Middle frontal gyrus (tissue), 1 donor: ENCODE measurements around the gene GPR26.

ENCODE experiments used
- DNase-seq: peaks from one replicate; pipeline ENCODE4 v3.0.0-alpha.2; 2015; ENCODE audit warnings: low spot score; ENCODE audit errors: extremely low spot score

Gene GPR26

DNA sequence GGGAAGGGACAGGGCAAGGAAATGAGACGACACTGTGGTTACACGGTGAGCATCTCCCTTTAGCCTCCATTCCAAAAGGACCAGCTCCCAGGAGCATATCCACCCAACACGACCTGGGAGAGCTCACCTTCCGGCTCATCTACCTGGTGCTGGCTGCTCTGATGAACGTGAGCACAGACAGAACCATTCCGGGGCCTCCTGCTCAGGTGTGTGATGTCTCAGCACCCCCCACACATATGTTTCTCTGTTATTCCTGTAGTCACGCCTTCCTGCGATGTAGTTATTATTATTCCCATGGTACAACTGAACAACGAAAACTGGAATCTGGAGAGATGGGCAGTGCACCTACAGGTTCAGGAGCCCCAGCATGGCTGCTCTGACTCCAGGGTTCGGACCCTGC lies 20.5 kb upstream of the GPR26 start:
- no peak for DNase-seq

- no peak for DNase-seq
These were observed 17.6 kb upstream of the GPR26 start for GRCh38 chr10:123648595-123648994.

- no peak for DNase-seq
These were observed 16.5 kb upstream of the GPR26 start for GRCh38 chr10:123649676-123650075.

DNA sequence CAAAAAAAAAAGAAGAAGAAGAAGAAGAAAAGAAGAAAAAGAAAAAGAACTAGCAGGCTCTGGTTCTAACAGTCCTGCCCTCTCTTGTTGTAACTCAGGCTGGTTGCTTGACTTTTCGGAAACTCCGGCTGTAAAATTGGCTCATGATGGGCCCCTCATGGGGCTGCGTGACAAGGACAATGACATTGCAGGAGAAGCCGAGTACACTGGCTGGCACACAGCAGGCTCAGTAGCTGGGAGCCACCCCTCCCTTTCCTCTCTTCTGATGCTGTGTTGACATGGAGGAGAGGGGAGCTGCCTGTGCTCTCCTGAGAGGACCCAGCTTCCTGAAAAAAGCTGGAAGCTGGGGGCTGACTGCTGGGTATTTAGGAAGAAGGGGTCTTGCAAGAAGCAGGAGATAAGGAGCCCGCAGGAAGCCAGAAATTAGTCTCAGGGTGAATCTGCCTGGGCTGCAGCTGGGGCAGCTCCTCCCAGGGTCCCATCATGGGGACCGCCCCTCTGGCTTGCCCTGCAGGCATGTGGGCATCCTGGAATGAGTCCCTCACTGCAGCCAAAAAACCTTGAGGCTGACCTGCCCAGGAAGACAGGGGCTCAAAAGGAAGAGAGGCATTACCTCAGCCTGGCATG lies 14.6 kb upstream of the GPR26 start:
- no peak for DNase-seq

DNA sequence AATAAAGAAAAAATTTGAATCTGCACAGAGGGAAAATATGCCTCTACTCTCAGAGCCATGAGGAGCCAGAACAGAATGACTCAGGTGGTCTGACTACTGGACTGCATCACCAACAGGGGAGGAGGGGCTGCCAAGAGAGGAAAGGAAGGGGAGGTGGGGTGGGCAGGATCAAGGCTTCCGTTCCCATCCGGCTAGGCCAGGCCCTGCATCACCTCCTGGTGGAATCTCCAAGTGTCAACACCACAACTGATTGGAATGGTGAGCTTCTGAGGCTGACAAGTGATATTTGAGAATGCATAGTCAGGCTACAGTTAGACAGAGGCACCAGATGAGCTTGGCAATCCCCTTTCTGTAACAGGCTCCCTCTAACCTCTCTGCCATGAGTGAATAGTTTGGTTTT lies 10.4 kb upstream of the GPR26 start:
- DNase-seq = no peak

- no peak for DNase-seq
These were observed 2.6 kb upstream of the GPR26 start for GRCh38 chr10:123663522-123663921.

DNA sequence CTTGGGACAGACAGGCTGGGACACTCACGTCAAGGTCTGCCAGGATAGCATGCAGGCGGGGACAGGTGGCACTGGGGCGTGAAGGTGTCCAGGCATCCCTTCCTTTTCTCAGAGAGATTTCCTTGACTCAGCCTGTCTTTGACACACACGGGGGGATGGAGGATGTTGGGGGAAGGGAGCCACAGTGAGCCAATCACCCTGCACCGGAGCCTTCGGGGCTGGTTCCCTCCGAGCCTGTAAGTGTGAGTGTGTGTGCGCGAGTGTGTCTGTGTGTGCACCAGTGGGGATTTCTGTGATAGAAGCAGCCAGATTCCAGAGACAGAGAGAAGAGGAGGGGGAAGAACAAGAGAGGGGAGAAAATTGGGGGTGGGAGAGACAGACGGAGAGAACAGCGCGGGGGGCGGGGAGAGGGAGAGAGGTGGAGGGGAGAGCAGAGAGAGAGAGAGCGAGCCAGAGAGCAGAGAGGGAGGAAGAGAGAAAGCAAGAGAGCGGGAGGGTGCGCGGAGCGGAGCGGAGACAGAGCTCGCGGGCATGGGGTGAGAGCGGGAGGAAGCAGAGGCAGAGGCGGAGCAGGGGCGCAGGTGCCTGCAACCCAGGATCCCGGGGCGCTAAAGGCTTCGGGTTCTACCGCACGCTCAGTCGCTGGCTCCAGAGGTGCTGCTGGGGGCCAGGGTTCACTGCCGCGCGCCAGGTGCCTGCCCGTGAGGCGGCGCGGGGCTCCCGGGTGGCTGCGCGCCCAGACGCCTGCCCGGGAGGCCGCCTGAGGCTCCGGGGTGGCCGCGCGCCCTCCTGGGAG lies 466 bp upstream of the GPR26 start:
- DNase-seq = no peak

DNA sequence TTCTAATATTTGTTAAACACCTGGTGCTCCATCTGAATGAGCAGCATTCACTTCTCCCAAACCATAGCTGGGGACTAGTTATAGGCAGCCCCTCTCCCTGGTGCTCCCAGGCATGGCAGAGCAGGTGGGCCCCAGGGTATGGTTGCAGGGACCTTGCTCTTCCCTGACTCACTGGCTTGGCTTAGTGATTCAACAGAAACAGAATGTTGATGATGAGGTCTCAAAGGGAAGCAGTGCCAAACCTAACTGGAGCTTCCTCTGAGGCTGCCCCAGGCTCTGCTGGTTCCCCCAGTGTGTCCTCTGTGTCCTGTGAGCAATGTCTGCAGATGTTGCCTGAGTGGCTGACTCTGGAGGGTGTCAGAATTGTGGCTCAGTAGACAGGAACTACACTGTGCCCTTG lies 3.7 kb downstream of the GPR26 start:
- no peak for DNase-seq

DNA sequence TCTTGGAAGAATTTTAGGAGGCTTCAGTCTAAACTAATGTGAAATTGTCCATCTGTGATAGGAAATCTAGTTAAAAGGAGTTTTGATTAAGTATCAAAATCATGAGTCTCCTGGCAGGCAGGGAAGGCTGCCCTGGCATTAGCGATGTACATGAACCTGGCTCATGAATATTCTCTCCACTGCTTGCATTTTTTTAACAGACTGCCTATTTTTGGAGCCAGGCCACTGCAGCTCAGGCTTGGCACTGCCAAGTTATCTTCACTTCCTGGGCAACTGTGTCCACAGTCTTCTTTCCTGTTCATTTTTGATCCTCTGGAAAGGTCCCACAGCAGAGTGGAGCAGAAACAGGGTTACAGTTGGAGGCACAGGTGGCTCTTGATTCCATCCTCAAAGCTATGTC lies 7.0 kb downstream of the GPR26 start:
- no peak for DNase-seq

DNA sequence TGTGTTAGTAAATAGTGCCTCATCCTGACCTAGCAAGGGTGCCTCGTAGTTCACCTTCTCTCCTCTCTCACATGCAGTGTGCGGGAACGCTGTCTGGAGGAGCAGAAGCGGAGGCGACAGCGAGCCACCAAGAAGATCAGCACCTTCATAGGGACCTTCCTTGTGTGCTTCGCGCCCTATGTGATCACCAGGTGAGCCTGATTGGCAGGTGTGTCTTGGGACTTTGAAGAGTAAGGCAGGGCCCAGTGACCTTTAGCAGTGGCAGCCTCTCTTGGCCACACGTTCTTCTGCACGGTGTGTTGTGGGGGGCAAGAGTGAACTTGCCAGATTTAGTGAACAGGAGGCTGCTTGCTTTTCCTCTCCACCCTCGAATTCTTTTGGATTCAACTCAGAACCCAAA lies 8.6 kb downstream of the GPR26 start:
- DNase-seq = no peak

DNA sequence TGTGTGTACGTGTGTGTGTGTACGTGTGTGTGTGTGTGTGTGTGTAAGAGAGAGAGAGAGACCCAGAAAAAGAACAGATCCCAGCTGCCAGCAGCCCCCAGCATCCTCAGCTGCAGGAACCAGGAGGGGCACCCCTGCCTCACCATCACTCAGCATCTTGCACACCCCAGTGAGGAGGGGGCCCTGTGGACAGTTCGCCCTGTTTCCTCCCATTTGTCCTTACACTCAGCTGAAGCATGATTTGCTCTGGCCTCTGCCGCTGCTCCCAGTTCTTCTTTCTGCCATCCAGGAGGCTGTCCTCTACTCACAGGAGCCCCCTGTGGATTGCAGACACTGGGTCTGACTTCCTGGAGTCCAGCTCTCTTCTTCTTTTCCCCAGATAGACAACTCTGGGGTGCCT lies 9.7 kb downstream of the GPR26 start:
- DNase-seq = no peak

DNA sequence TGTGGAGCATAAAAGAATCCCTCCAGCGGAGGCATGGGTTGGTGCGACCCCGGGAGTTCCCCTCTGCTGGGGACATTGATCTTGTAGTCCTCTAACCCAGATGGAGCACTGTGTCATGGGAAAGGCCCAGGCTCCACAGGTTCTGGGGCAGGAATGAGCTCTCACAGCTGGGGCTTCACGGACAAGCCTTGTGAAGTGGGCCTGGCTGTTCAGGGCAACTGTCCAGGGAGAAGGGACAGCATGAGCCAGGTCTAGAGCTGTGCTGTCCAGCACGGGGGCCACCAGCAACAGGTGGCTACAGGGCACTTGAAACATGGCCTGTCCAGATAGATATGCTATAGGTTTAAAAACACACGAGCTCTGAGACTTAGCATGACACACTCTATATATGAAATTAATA lies 11.4 kb downstream of the GPR26 start:
- no peak for DNase-seq

- no peak for DNase-seq
These were observed 12.2 kb downstream of the GPR26 start for GRCh38 chr10:123678376-123678775.

DNA sequence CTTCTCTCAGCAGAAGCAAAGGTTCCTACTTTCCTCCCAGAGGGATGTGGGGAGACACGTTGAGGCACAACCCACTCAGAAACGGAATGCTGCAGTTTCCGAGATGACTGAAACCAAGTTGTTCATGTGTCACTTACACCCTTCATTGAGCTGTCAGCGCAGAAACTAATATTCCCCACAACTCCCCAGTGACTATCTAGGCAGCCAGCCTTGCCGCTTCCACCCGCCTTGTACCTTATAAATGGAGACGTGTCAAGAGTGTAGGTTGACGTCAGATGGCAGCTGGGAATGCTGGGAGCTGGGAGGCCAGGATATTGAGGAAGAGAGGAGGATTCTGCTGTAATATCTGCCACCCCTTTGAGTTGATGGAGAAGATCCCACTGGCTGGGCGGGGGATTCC lies 15.1 kb downstream of the GPR26 start:
- DNase-seq = no peak

- DNase-seq = no peak
These were observed 16.3 kb downstream of the GPR26 start for GRCh38 chr10:123682477-123682876.

DNA sequence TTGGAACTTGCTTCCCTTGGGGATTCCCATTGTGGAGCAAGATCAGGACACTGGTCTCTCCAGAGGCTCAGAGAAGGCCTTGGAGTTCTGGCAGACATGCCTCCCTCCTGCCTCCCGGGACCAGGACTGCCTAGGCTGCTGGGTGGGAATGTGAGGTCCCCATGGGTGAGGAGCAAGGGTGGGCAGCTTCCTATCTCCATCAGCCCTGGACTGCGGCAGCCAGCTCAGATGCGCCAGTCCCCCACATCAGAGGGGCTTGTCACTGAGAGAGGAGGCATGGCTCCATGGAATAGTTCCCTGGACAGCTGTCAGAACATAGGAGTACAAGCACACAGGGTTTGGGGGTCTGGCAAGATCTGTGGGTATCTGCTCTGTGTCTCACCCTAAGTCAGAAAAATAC lies 17.3 kb downstream of the GPR26 start:
- DNase-seq = no peak

- DNase-seq = no peak
These were observed 17.7 kb downstream of the GPR26 start for GRCh38 chr10:123683865-123684264.

DNA sequence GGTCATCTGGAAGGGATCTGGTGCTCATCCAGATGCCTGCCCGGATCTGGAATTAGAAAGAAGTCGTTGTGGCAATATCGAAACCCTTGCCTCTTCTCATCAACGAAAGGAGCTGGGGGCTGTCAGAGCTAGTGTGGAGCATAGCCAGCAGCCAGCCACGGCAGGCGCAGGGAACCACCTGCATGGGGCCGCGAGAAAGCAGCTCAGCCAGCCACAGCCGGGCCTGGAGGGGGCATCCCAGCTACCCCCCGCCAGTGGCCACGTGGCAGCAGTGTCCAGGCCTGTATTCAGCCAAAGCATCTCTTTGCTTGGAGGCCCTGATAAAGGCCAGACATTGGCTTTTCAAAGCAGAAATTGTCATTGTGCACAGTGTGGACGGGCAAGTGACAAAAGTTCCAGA lies 19.1 kb downstream of the GPR26 start:
- DNase-seq = no peak

GRCh38 chr10:123687758-123688157 lies 21.6 kb downstream of the GPR26 start:
- no peak for DNase-seq

DNA sequence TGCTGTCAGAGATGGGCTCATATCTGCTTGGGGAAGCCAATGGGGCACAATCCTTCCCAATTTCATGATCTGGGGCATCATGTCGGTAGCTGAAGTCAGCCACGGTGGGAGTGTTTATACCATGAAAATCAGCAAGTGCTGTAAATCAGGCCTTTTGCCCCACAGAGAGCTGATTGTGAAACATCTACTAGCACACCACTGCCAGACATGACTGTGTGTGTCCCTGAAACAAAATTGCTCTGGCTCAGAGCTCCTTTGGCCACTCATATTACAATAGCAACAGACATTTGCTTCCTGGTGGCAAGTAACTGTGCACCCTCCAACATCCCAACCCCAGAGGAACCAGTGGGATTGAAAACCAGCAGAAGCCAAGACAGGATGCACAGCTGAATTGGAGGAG lies 23.7 kb downstream of the GPR26 start:
- no peak for DNase-seq

DNA sequence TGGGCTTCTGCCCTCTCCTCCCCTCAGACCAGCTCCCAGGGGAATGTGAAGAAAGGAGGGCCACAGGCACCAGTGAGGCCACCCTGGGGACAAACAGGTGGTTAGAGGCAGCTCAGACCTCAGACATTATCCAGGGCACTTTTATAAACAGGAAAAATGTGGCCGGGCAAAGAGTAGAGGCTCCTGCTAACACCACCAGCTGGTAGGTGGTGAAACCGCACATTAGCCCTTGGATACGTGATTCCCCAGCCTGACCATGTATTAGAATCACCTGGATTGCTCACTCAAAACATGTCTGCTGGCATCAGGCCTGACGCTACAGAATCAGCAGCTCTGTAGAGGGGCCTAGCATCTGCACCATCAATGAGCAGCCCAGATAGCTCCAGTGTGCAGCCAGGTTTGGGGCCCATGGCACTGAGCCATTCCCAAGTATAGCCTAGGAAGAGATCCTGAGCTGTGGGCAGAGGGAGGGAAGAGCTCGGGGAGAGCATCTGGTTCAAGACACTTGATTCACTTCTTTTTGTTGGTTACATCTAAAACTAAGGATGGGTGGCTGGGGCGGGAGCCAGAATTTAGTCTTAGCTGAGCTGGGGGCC lies 37.1 kb downstream of the GPR26 start:
- no peak for DNase-seq

DNA sequence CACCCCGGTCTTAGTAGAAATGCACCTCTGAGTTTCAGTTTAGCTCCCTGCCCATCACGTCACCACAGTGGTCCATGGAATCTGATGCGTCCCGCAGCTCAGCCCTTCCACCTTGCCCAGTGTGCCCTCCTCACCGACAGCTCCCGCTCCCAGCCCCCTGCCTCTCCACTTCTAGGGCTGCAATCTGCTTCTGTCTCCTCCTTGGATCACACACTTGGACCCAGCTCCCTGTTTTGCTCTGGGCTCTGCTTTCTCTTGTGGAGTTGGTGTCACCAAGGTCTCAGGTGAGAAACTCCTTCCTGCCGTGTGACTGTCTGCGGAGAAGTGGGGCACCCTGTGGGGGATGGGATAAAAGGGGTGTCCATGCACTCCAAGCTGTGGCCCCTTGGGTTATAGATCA lies 37.9 kb downstream of the GPR26 start:
- DNase-seq = no peak

DNA sequence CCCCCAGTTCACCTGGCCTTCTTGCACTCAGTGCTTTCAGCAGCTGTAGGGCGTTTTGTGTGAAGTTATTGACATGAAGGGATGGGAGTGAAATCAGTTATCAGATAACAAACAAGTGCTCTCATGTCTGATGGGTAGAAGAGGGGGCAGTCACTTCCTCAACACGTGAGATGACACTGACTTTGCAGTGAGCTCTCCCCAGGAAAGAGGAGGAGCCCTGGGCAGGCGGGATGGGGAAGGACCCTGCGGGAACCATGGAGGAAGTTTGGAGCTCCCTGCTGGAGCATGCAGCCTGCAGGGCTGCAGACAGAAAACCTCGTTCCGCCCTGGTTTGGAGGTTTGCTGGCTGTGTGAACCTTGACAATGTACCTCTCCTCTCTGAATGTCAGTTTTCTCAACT lies 38.7 kb downstream of the GPR26 start:
- no peak for DNase-seq
